ENCODE results near the gene SLC49A3. TPM values are rescaled to one million over a fixed set of nuclear protein-coding genes. Genes with fewer than 3 reads are reported as not detected.

SLC49A3 gene
- total RNA-seq, 1 experiment from 2014 or later = 5.5 TPM

DNA sequence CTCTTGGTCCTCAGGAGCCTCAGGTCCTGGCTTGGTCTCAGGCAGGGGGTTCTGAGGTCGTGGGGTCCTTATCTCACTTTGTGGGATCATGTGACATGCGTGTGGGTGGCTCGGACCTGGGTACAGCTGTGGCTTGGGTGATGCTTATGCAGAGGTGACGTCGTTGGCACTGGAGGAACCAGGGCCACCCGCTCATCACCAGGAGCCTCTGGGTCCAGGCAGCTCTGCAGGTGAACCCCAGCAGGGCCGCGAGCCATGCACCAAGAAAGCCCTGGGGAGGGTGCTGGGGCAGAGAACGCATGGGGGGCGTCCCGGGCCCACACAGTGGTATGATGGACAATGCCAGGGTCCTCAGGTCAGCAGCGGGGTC lies 23.6 kb downstream of the SLC49A3 start:
- no peaks in the 10 kb centered on the region for H3K79me2 ChIP-seq (ENCODE audit: insufficient read depth, low read length)
- ChIA-PET RAD21 (ENCODE audit: low non-redundant PET in 1 of 2, low total read pairs in 2 of 2, uncharacterized antibody in 2 of 2, unreplicated experiment in 2 of 2) (no interaction called here), CTCF (no interaction called here), POLR2A (no interaction called here)
- no peak overlapping the region for H3K4me3 ChIP-seq (replicated peaks in 1 of 2; ENCODE audit: low read depth in 1 of 2, low read length in 2 of 2)
- H3K4me2 ChIP-seq (ENCODE audit: low read length) = no peak overlapping the region
- peaks cover 0 to under 1% of the 10 kb centered on the region in 2 experiments; a peak in 1 of 4 replicates for H3K4me1 ChIP-seq (ENCODE audit: control insufficient read depth in 1 of 2, insufficient read depth in 2 of 2, low read length in 2 of 2)
- intact Hi-C loops (cut with micrococcal nuclease) = no loop called here
- no peaks in the 10 kb centered on the region for H3K36me3 ChIP-seq (ENCODE audit: control insufficient read depth in 1 of 2, insufficient read depth in 2 of 2, low read length in 2 of 2)
- no peaks in the 10 kb centered on the region for H4K20me1 ChIP-seq (ENCODE audit: insufficient read depth)
- H3K27ac ChIP-seq (ENCODE audit: low read depth, low read length) = no peak overlapping the region
- BruUV-seq (replicated peaks) = no TSS peak
- no peaks in the 10 kb centered on the region for H3K27me3 ChIP-seq (ENCODE audit: insufficient read depth, low read length)
- DNase-seq (ENCODE audit: low read depth, low spot score) (no peak), ATAC-seq (no peak)
- no peaks in the 10 kb centered on the region for H3K9me2 ChIP-seq (ENCODE audit: insufficient read depth)
- TF ChIP-seq EZH2phosphoT487 (IDR thresholded peaks at IDR 0.05; ENCODE audit: borderline replicate concordance) = no peak
- TF ChIP-seq, protein P1, sequence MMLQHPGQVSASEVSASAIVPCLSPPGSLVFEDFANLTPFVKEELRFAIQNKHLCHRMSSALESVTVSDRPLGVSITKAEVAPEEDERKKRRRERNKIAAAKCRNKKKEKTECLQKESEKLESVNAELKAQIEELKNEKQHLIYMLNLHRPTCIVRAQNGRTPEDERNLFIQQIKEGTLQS (IDR thresholded peaks at IDR 0.05) = no peak
- TF ChIP-seq, protein P2, sequence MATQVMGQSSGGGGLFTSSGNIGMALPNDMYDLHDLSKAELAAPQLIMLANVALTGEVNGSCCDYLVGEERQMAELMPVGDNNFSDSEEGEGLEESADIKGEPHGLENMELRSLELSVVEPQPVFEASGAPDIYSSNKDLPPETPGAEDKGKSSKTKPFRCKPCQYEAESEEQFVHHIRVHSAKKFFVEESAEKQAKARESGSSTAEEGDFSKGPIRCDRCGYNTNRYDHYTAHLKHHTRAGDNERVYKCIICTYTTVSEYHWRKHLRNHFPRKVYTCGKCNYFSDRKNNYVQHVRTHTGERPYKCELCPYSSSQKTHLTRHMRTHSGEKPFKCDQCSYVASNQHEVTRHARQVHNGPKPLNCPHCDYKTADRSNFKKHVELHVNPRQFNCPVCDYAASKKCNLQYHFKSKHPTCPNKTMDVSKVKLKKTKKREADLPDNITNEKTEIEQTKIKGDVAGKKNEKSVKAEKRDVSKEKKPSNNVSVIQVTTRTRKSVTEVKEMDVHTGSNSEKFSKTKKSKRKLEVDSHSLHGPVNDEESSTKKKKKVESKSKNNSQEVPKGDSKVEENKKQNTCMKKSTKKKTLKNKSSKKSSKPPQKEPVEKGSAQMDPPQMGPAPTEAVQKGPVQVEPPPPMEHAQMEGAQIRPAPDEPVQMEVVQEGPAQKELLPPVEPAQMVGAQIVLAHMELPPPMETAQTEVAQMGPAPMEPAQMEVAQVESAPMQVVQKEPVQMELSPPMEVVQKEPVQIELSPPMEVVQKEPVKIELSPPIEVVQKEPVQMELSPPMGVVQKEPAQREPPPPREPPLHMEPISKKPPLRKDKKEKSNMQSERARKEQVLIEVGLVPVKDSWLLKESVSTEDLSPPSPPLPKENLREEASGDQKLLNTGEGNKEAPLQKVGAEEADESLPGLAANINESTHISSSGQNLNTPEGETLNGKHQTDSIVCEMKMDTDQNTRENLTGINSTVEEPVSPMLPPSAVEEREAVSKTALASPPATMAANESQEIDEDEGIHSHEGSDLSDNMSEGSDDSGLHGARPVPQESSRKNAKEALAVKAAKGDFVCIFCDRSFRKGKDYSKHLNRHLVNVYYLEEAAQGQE (IDR thresholded peaks at IDR 0.05; ENCODE audit: low read depth) = no peak
- TF ChIP-seq, protein P3, sequence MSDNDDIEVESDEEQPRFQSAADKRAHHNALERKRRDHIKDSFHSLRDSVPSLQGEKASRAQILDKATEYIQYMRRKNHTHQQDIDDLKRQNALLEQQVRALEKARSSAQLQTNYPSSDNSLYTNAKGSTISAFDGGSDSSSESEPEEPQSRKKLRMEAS (IDR thresholded peaks at IDR 0.05) = no peak
- TF ChIP-seq RAD21 (IDR thresholded peaks at IDR 0.05; ENCODE audit: low read depth) = no peak
- no peak for TF ChIP-seq TCF7L2 (IDR thresholded peaks at IDR 0.05; ENCODE audit: borderline replicate concordance, extremely low read depth, insufficient read depth, insufficient read length)
- TF ChIP-seq FOSL1 (IDR thresholded peaks at IDR 0.05; ENCODE audit: low read depth) = no peak
- no peak for TF ChIP-seq YY1 (IDR thresholded peaks at IDR 0.05; ENCODE audit: extremely low read depth, insufficient replicate concordance, low read depth, low read length)
- no peak for TF ChIP-seq ELF1 (IDR thresholded peaks at IDR 0.05; ENCODE audit: borderline replicate concordance, low read depth)
- TF ChIP-seq SRF (IDR thresholded peaks at IDR 0.05; ENCODE audit: low read depth) = no peak
- no peak for TF ChIP-seq POLR2A (IDR thresholded peaks at IDR 0.05; ENCODE audit: borderline replicate concordance, extremely low read depth, insufficient read depth, insufficient read length)
- no peak for TF ChIP-seq CEBPB (IDR thresholded peaks at IDR 0.05; ENCODE audit: low read depth)
- no peak for TF ChIP-seq EGR1 (IDR thresholded peaks at IDR 0.05; ENCODE audit: low read depth)
- TF ChIP-seq JUND (IDR thresholded peaks at IDR 0.05) = no peak
- TF ChIP-seq EZH2 (IDR thresholded peaks at IDR 0.05) = no peak
- no peak overlapping the region for H3K9ac ChIP-seq (ENCODE audit: low read length)
- no peaks in the 10 kb centered on the region for H3K9me3 ChIP-seq (ENCODE audit: control insufficient read depth in 1 of 2, insufficient read depth in 1 of 2, low read depth in 1 of 2, low read length in 2 of 2)
- H2AFZ ChIP-seq (ENCODE audit: low read depth, low read length, poor library complexity, severe bottlenecking) = no peak overlapping the region

Data from HCT116 (cell line).